HG02571 (cell line): ENCODE measurements around the gene NEDD4L.
"Not testable (repeated sequence)": the region's sequence is repeated elsewhere in the genome, so short reads cannot be mapped to it uniquely, and the experiment has no call there.

ENCODE experiments used
- ATAC-seq: cut with Tn5 transposase; IDR thresholded peaks from one replicate; pipeline ENCODE4 v1.9.1; 2021; ENCODE audit warnings: mild to moderate bottlenecking, moderate library complexity; ENCODE audit not compliant: unreplicated experiment

Gene NEDD4L

DNA sequence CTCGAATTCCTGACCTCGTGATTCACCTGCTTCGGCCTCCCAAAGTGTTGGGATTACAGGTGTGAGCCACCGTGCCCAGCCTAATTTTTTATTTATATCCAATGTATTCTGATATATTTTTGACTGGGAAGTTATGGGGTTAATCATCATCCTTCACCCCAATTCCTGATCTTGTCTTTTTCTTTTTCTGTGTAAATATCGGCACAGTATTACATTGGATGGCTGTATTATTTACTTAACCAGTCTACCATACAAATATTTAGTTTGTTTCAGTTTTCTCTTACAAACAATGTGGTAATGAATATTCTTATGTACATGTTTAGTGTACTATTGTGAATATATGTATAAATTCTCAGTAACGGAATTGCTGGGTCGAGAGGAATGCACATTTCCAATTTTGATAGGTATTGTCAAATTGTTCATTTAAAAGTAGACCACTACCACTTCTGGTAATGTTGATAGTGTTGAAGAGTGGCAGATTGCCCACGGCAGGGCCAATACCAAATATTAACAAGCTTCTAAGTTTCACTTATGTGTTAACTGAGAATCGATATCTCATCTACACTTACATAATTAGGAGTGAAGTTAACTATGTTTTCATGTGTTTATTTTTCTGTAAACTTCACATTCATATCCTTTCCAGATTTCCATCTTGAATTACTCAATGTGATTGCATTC, 388.2 kb downstream of the NEDD4L start:
- ATAC-seq: no peak

DNA sequence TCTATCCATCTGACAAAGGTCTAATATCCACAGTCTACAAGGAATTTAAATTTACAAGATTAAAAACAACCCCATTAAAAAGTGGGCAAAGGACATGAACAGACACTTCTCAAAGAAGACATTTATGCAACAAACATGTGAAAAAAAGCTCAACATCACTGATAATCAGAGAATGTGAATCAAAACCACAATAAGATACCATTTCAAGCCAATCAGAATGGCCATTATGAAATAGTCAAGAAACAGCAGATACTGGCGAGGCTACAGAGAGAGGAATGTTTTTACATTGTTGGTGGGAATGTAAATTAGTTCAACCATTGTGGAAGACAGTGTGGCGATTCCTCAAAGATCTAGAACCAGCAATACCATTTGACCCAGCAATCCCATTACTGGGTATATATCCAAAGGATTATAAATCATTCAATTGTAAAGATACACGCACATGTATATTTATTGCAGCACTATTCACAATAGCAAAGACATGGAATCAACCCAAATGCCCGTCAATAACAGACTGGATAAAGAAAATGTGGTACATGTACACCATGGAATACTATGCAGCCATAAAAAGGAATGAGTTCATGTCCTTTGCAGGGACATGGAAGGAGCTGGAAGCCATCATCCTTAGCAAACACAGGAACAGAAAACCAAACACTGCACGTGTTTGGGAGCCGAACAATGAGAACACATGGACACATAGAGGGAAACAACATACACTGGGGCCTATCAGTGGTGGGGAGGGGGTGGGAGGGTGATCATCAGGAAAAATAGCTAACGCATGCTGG, 391.4 kb downstream of the NEDD4L start:
- not testable (repeated sequence) for ATAC-seq

DNA sequence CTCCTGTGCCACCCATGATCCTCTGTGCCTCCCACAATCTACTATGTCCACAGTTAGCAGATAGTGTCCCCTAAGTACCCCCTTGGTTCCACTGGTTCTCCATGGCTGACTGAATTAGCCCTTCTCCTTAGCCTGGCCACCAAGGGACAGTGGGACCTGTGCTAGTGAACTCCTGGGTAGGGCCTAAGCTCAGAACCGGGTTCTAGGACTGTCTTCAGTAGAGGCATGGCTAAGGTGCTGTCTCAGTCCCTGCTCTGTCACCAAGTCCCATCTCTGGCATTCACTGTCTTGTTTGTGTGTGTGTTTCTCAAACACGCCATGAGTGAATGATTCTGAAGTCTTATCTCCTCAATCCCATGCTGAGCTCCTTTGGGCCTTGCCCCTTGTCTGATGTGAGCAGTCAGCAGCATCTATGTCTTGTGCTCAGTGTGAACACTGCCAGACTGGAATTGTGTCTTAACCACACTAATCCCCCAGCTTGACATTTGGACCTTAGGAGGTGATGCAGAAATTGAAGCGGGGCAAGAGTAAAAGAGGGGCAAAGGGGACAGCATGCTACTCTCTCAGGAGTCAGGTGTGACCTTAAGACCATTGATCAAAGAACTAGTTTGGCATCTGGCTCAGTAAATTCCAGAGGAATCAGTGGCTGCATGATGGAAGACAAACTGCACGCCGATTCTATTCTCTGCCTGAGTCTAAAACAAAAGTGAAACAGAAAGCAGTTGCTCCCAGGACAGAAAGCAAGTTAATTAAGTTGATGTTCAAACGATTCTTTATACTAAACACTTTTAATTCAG, 394.3 kb downstream of the NEDD4L start:
- no peak for ATAC-seq

DNA sequence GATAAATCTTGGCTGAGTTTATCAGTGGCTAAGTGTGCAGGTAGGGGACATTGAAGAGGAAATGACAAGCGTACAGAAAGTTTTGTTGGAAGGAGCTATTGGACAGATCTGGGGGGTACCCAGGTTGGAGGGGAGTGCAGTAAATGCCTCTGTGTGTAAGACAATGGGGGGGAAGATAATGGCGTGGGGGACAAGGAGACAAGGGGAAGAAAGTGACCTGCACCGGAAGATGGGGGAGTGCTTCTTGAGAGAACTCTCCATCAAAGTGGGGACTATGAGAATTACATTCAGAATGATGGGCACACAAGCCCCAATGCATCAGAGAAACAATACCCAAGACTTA, 394.9 kb downstream of the NEDD4L start:
- no peak for ATAC-seq

DNA sequence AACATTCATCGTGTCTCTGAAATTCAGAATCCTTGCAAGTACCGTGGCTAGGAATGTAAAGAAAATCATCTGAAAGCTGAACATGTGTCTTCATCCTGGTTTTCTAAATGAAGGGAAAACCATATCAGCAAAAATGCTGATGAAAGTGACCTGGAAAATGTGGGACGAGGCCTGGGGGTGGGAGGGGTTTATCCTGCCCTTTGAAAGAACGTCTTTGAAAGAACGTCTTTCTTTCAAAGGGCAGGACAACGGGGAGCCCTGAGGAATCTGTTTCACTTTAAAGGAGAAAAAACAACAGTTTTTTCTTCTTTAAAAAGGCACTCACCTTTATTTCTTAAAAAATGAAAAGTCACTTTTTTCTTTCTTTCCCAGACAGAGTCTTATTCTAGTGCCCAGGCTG, 399.6 kb downstream of the NEDD4L start:
- no peak for ATAC-seq

DNA sequence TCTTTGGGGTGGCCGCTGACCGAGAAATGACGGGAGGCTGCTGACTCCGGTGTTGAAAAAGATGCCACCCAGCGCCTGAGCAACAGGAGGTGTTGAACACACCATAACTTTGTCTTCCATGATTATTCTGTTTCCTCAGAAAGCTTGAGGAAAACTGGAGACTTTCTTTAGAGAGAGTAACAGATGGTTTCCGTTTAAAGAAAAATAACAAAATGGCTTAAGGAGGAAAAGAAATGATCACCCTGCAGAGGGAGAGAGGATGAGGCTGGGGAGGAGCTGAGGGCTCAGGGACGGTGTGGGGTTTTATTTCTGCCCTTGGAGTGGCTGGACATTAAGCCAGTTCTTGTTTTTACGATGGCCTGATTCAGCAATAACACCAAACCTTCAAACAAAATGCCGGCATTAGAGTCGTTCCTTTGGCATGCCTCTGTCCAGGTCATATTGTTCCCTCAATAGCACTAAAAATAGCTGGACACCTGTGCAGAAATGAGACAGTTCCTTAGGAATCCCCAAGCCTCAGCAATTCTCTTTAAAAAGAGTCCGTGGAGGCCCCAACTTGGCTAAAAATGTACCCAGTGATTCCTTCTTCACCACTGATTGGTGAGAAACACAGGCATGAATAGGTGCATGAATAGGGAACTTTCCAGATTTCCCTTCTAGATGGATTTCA, 402.5 kb downstream of the NEDD4L start:
- no peak for ATAC-seq

DNA sequence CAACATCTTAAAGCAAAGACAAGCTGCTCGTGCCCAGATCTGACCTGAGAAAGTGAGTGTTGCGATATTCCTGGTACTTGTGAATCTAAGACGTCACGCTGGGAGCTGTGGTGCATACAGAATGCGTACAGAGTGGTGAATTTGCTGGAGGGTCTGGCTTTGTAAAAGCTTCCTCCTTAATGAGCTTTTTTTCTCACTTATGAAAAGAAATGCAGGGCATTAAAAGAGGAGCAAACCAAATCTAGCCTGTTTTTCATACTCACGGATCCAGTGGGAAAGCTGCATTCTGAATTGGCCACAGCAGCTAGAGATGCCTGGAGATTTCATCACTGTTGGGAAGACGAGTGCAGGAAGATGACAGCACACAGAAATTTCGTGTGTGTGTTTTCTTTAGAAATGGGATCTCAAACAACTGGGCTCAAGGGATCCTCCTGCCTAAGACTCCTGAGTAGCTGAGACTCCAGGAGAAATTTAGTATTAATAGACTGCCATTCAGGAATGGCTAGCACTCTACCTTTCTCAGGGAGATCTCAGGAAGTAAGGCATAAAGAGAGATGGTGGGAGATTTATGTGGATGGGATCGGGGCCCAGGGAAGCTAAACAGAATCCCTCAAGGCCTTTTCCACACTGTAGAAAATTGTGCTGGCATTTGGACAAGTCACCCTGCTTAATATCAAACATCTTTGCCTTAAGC, 403.5 kb downstream of the NEDD4L start:
- ATAC-seq: no peak

DNA sequence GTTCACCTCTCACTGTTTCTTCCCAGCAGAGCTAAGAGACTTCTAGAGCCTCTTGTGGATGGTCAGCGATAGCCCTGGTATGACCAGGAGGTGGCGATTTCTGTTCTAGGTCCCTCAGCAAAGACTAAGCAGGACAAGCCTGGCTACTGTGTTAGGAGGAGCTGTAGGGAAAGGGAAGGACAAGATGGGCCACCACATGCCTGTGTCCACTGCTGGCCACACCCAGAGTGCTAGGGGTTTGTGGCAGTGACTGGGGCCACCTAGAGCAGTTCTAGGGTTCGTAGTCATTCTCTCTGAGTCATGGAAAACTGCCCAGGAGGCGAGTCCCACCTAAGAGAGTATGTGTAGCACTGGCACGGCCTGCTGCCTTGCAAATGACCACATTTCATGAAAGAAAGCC, 405.4 kb downstream of the NEDD4L start:
- ATAC-seq: no peak
